HG02840 (cell line): ENCODE measurements around the gene CLASP1.
"Not testable (repeated sequence)": the region's sequence is repeated elsewhere in the genome, so short reads cannot be mapped to it uniquely, and the experiment has no call there.

Experiments used
- ATAC-seq: cut with Tn5 transposase; IDR thresholded peaks from one replicate; pipeline ENCODE4 v1.9.1; 2021; ENCODE audit warnings: mild to moderate bottlenecking, moderate library complexity, moderate number of reproducible peaks; ENCODE audit not compliant: unreplicated experiment, low FRiP score

The CLASP1 gene

GRCh38 chr2:121552477-121553180, 96.6 kb downstream of the CLASP1 start:
- not testable (repeated sequence) for ATAC-seq

GRCh38 chr2:121550669-121551068, 98.6 kb downstream of the CLASP1 start:
- no peak for ATAC-seq

GRCh38 chr2:121547646-121548045, 101.6 kb downstream of the CLASP1 start:
- no peak for ATAC-seq

GRCh38 chr2:121545913-121546312, 103.3 kb downstream of the CLASP1 start:
- no peak for ATAC-seq

- ATAC-seq, result no peak
Measured at GRCh38 chr2:121545257-121545656, 104.0 kb downstream of the CLASP1 start.

GRCh38 chr2:121541495-121541894, 107.8 kb downstream of the CLASP1 start:
- no peak for ATAC-seq

- ATAC-seq, result no peak
Measured at GRCh38 chr2:121539750-121540469, 109.4 kb downstream of the CLASP1 start.

- no peak for ATAC-seq
Measured at GRCh38 chr2:121536850-121537557, 112.3 kb downstream of the CLASP1 start.

- no peak for ATAC-seq
Measured at GRCh38 chr2:121536347-121536746, 112.9 kb downstream of the CLASP1 start.

- ATAC-seq, result no peak
Measured at GRCh38 chr2:121534007-121534406, 115.3 kb downstream of the CLASP1 start.

GRCh38 chr2:121532894-121533293, 116.4 kb downstream of the CLASP1 start:
- ATAC-seq, result no peak

- ATAC-seq, result no peak
Measured at GRCh38 chr2:121532347-121532766, 116.9 kb downstream of the CLASP1 start.

- ATAC-seq, result peak; percentile 63
Measured at GRCh38 chr2:121530212-121530705, 119.0 kb downstream of the CLASP1 start.

GRCh38 chr2:121529439-121530211, 119.6 kb downstream of the CLASP1 start:
- ATAC-seq, result peak; percentile 3

GRCh38 chr2:121527009-121527682, 122.1 kb downstream of the CLASP1 start:
- no peak for ATAC-seq

- ATAC-seq, result no peak
Measured at GRCh38 chr2:121524685-121525425, 124.4 kb downstream of the CLASP1 start.

GRCh38 chr2:121521359-121521758, 127.9 kb downstream of the CLASP1 start:
- no peak for ATAC-seq

GRCh38 chr2:121520641-121520994, 128.6 kb downstream of the CLASP1 start:
- ATAC-seq, result no peak
